ENCODE measurements around the gene PABPN1.

GRCh38 chr14:23347406-23348296, 26.4 kb downstream of the PABPN1 start:
- TF ChIP-seq, protein P1, sequence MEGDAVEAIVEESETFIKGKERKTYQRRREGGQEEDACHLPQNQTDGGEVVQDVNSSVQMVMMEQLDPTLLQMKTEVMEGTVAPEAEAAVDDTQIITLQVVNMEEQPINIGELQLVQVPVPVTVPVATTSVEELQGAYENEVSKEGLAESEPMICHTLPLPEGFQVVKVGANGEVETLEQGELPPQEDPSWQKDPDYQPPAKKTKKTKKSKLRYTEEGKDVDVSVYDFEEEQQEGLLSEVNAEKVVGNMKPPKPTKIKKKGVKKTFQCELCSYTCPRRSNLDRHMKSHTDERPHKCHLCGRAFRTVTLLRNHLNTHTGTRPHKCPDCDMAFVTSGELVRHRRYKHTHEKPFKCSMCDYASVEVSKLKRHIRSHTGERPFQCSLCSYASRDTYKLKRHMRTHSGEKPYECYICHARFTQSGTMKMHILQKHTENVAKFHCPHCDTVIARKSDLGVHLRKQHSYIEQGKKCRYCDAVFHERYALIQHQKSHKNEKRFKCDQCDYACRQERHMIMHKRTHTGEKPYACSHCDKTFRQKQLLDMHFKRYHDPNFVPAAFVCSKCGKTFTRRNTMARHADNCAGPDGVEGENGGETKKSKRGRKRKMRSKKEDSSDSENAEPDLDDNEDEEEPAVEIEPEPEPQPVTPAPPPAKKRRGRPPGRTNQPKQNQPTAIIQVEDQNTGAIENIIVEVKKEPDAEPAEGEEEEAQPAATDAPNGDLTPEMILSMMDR (IDR thresholded peaks at IDR 0.05; ENCODE audit: borderline replicate concordance, extremely low read depth, low read length, poor library complexity, severe bottlenecking) = no peak
- no peak for TF ChIP-seq EZH2 (IDR thresholded peaks at IDR 0.05; ENCODE audit: borderline replicate concordance, low read depth, low read length, severe bottlenecking)
